HG02610 (cell line): ENCODE measurements around the gene RPLP2.

Experiments
- ATAC-seq: cut with Tn5 transposase; IDR thresholded peaks from one replicate; pipeline ENCODE4 v1.9.1; 2021; ENCODE audit warnings: mild to moderate bottlenecking, moderate library complexity; ENCODE audit not compliant: unreplicated experiment

RPLP2 gene

GRCh38 chr11:821512-822371 lies 12.0 kb downstream of the RPLP2 start:
- no peak for ATAC-seq

- no peak for ATAC-seq
Observed at GRCh38 chr11:823441-824291, 13.9 kb downstream of the RPLP2 start.

- no peak for ATAC-seq
Observed at GRCh38 chr11:824292-824880, 14.6 kb downstream of the RPLP2 start.

- no peak for ATAC-seq
Observed at GRCh38 chr11:824942-825341, 15.2 kb downstream of the RPLP2 start.

GRCh38 chr11:825366-826226 lies 15.8 kb downstream of the RPLP2 start:
- no peak for ATAC-seq

- ATAC-seq: no peak
Observed at GRCh38 chr11:826227-826621, 16.5 kb downstream of the RPLP2 start.

GRCh38 chr11:826836-827145 lies 17.0 kb downstream of the RPLP2 start:
- no peak for ATAC-seq

- ATAC-seq: no peak
Observed at GRCh38 chr11:827146-827896, 17.6 kb downstream of the RPLP2 start.

GRCh38 chr11:827897-828192 lies 18.1 kb downstream of the RPLP2 start, which contains the start of gene CRACR2B:
Gene CRACR2B (plus strand): TSS chr11:827919. CDS start chr11:828608, 689 bp downstream.
- no peak for ATAC-seq

- no peak for ATAC-seq
Observed at GRCh38 chr11:828506-829175, 18.9 kb downstream of the RPLP2 start.

GRCh38 chr11:829176-829846 lies 19.5 kb downstream of the RPLP2 start:
- ATAC-seq: no peak

- no peak for ATAC-seq
Observed at GRCh38 chr11:829847-830294, 20.1 kb downstream of the RPLP2 start.

GRCh38 chr11:830295-831117 lies 20.7 kb downstream of the RPLP2 start:
- ATAC-seq: peak; percentile 30

GRCh38 chr11:831118-831864 lies 21.5 kb downstream of the RPLP2 start:
- ATAC-seq: no peak

GRCh38 chr11:831961-832528 lies 22.3 kb downstream of the RPLP2 start:
- ATAC-seq: no peak

GRCh38 chr11:832529-833113 lies 22.9 kb downstream of the RPLP2 start, which contains the start of gene CD151:
Gene CD151 (plus strand): TSS chr11:832952. CDS start chr11:836070, 3,118 bp downstream.
- ATAC-seq: no peak
